Measurements from ENCODE around the gene RANBP1. TPM values are rescaled to one million over a fixed set of nuclear protein-coding genes. Genes with fewer than 3 reads are reported as not detected.

The RANBP1 gene
- total RNA-seq, 1 experiment from 2014 or later, result 443 TPM

- H3K36me3 Mint-ChIP-seq, result peaks cover 39% of the 10 kb centered on the region
- 0 out of 2 replicates have a peak, but pooled peaks have one; percentile 49 for TF ChIP-seq ATF1 (CRISPR knock-in tag; IDR thresholded peaks at IDR 0.05)
- no peak for TF ChIP-seq NR2C2 (CRISPR knock-in tag; IDR thresholded peaks at IDR 0.05)
Measured at GRCh38 chr22:20111689-20112622, 3.9 kb upstream of the RANBP1 start.

GRCh38 chr22:20112623-20113511 is 3.0 kb upstream of the RANBP1 start:
- no peak overlapping the region for H3K4me3 Mint-ChIP-seq
- peaks cover 30% of the 10 kb centered on the region for H3K36me3 Mint-ChIP-seq
- CTCF ChIA-PET, result interaction anchor here (1.3 kb wide), 1 partner anchor 12 kb away, joined by 5 read pairs; no protein-coding TSS in a partner anchor

More at GRCh38 chr22:20111689-20112622, 3.9 kb upstream of the RANBP1 start:
- no peaks in the 10 kb centered on the region; the same call in 1 of the 2 replicates for H3K4me1 Mint-ChIP-seq
- ChIA-PET CTCF (interaction anchor here (1.4 kb wide), 1 partner anchor 18 kb away, joined by 5 read pairs; no protein-coding TSS in a partner anchor), POLR2A (no interaction called here)
- ATAC-seq (no peak), DNase-seq (ENCODE audit: low spot score) (no peak)
- H3K27me3 Mint-ChIP-seq (ENCODE audit: low read depth), result no peaks in the 10 kb centered on the region
- H3K4me3 Mint-ChIP-seq, result no peak overlapping the region
- peak overlapping the region; percentile 77 for H3K27ac Mint-ChIP-seq
- H3K9me3 Mint-ChIP-seq, result no peaks in the 10 kb centered on the region

More at GRCh38 chr22:20112623-20113511, 3.0 kb upstream of the RANBP1 start:
- DNase-seq (ENCODE audit: low spot score) (no peak), ATAC-seq (no peak)
- Mint-ChIP-seq H3K27ac (no peak overlapping the region), H3K4me1 (no peaks in the 10 kb centered on the region; the same call in 1 of the 2 replicates), H3K9me3 (no peaks in the 10 kb centered on the region), H3K27me3 (ENCODE audit: low read depth) (no peaks in the 10 kb centered on the region)
- POLR2A ChIA-PET, result interaction anchor here (0.6 kb wide), 1 partner anchor 389 kb away, joined by 3 read pairs; no protein-coding TSS in a partner anchor
- TF ChIP-seq ZSCAN18 (CRISPR knock-in tag; IDR thresholded peaks at IDR 0.05) (no peak), ZNF121 (CRISPR knock-in tag; IDR thresholded peaks at IDR 0.05) (no peak), KAT7 (CRISPR knock-in tag; IDR thresholded peaks at IDR 0.05; ENCODE audit: borderline replicate concordance) (no peak), FOXK1 (CRISPR knock-in tag; IDR thresholded peaks at IDR 0.05) (no peak), SP1 (CRISPR knock-in tag; conservative IDR thresholded peaks at IDR 0.05) (no peak), MLX (CRISPR knock-in tag; IDR thresholded peaks at IDR 0.05) (no peak), IRF2 (CRISPR knock-in tag; IDR thresholded peaks at IDR 0.05; ENCODE audit: borderline replicate concordance, low read depth) (no peak), E2F1 (CRISPR knock-in tag; IDR thresholded peaks at IDR 0.05) (no peak), HMGA2 (CRISPR knock-in tag; IDR thresholded peaks at IDR 0.05) (no peak), GABPB1 (CRISPR knock-in tag; IDR thresholded peaks at IDR 0.05) (no peak), PRDM15 (CRISPR knock-in tag; IDR thresholded peaks at IDR 0.05) (no peak), USF2 (CRISPR knock-in tag; IDR thresholded peaks at IDR 0.05) (no peak), TEAD4 (CRISPR knock-in tag; IDR thresholded peaks at IDR 0.05) (no peak), NR1H2 (CRISPR knock-in tag; IDR thresholded peaks at IDR 0.05) (no peak), IRF1 (CRISPR knock-in tag; IDR thresholded peaks at IDR 0.05) (no peak), OVOL2 (CRISPR knock-in tag; IDR thresholded peaks at IDR 0.05; ENCODE audit: borderline replicate concordance) (no peak), MXD4 (CRISPR knock-in tag; IDR thresholded peaks at IDR 0.05; ENCODE audit: borderline replicate concordance) (no peak), CREM (CRISPR knock-in tag; IDR thresholded peaks at IDR 0.05) (no peak)
